ENCODE results near the gene AGBL1.

AGBL1 gene

DNA sequence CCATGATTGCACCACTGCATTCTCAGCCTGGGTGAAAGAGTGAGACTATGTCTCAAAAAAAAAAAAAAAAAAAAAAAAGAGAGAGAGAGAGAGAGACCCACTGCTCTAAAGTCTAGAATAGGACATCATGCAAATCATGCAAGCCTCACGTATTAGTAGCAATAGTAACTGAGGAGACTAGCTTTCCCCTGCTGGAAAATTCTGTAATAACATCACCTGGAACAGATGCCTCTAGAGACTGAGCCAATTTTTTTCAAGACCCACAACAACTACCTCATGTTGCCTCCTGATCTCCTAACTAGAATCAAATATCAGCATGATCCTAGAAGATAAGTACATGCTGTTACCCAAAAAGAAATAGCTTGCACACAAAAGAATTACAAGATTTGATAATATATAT is 461.9 kb downstream of the AGBL1 start:
- DNase-seq, result no peak

DNA sequence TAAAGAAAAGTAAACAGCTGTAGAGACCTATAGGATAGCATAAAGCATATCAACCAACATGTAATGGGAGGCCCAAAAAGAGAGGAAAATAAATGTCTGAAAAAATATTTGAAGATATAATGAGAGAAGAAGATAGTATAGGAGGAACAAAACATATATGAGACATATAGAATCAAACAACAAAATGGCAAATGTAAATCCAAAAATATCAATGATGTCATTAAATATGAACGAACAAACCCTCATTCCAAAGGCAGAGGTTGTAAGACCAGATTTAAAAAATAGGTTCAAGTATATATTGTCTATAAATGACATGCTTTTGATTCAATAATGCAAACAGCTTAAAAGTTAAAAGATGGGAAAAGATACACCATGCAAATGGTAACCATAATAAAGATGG is 470.4 kb downstream of the AGBL1 start:
- no peak for DNase-seq

DNA sequence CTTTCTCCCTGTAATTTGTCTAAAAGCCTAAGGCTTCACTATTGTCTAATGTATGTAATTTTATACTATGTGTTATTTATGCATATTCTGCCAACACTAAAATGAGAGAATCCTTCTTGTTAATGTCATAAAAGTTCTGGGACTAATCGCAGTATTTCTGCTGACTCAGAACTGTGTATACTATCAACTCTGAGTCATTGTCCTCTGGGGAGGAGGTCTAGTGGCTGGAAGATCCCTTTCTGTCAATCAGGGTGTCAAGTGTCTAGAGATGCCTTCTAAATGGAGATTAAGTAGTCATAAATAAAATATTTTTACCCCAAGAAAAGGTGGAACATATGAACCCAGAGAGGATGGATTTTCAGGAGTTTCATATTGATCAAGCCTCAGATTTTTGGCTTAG is 473.4 kb downstream of the AGBL1 start:
- DNase-seq, result no peak

DNA sequence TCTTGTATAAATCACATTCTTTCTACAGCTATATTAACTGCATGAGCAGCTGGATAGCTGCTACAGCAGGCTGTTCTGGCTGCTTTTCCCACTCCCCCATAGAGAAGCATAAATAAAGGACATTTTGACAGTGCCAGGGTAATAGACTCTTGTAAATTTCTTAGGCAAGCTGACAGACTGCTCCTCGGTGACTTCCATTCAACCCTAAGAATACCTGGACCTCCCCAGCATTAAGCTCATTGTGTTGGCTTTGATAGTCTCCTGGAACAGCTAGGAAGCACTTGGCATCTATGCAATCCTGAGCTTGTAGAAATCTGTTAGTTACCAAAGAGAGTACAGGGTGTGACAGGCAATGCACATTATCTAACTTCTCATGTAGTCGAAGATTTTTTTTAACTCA is 475.4 kb downstream of the AGBL1 start:
- DNase-seq, result no peak

DNA sequence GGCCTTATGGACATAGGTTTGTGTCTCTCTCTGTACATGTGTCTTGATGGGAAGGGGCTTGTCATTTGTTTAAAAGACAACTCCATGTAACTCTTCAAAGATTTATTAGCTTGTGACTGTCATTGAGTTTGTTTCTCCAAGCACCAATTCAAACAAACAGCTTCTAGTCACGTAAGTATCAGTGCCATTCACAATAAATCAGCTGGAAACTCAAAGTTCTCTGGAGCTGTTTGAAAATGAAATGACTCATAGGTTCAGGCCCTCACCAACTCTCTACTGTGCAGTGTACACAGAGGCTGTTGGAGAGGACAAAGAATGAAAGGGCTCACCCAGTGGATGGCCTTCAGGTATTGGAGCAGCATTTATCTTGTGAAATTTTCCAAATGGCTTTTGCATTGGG is 476.3 kb downstream of the AGBL1 start:
- DNase-seq, result no peak

GRCh38 chr15:86556396-86557017 is 476.8 kb downstream of the AGBL1 start:
- no peak for DNase-seq

- no peak for DNase-seq
These were observed 477.4 kb downstream of the AGBL1 start for GRCh38 chr15:86557018-86557550.

DNA sequence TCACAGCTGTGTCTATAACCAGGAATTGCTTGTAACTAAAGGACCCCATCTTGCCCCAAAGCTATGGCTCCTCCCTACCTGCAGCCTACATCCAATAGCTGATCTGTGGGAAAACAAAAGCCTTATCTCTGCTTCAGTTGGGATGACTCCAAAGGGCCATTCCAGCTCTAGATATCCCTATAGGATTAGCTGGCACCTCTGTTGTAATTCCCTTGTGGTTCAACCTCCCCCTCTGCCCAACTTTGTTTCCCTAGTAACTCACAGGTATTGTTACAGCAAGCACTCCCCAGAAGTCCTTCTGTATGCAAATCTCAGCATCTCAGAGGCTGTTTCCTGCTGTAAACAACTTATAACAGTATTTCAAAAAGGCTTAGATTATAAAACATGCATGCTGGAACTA is 478.6 kb downstream of the AGBL1 start:
- no peak for DNase-seq

DNA sequence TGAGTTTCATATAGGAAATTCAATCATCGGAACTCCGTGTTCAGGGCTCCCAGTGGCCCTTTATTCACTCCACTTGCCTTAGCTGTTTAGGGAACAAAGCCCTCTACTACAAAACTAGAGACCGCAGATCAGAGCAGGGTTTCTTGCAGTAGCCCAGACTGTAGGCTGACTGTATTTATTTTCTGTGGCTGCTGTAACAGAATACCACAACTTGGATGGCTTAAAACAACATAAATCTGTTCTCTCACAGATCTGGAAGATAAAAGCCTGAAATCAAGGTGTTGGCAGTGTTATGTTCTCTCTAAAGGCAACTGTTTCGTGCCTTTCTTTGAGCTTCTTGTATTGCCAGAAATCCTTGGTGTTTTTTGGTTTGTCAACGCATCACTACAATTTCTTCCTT is 479.0 kb downstream of the AGBL1 start:
- no peak for DNase-seq

DNA sequence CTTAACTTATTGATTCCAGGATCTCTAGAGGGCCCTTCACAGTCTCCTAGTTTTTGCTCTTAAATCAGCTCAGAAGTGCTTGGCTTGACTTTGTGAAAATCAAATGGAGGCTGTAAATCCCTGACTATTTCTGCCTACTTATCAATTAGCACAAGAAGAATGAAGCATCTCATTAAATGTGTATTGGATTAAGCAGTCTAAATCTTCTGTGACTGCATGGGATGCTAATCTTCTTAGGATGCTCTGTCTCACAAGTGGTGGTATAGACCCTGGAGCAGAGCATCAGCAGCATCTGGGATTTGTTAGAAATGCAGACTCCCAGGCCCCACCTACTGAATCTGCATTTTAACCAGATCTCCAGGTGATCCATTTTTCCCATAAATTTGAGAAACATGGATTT is 488.7 kb downstream of the AGBL1 start:
- DNase-seq, result no peak

DNA sequence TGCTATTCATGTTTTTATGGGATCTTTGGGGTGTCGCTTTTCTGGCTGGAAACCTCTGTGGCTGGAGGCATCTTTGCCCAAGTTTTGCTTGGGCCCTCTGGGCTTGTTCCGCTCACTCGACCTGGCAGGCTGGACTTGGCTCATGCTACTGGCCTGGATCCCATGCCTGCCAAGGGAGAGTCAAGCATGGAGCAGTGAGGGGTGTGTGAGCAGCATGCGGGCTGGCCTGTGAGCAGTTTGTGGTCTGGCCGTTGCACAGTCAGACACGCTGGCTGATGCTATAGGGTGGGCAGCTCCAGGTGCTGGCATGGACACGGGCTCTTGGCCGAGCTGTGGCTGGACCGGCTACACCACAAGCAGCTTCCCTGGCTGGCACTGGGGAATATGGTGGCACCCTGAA is 491.1 kb downstream of the AGBL1 start:
- no peak for DNase-seq

DNA sequence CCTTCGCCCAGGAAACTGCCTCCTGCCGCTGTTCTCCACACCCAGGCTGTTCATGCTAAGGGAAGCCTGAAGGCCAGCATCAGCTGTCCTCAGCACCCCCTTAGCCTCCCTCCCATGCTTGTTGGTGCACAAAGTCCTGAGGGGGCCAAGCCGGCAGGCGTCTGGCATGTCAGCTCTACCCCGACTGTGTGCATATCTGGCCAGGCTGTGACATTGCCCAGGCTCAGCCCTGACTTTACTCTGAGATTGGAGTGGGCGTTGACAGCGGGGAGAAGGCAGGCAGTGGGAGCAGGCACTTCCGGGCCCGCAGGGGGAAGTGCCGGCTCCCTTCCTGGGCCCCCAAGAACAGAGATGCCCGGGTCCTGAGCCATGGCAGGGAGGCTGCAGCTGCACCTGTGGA is 492.2 kb downstream of the AGBL1 start:
- DNase-seq, result no peak

GRCh38 chr15:86572368-86572841 is 492.7 kb downstream of the AGBL1 start:
- DNase-seq, result no peak

- DNase-seq, result no peak
These were observed 493.8 kb downstream of the AGBL1 start for GRCh38 chr15:86573476-86573875.

GRCh38 chr15:86588413-86588812 is 508.7 kb downstream of the AGBL1 start:
- no peak for DNase-seq

DNA sequence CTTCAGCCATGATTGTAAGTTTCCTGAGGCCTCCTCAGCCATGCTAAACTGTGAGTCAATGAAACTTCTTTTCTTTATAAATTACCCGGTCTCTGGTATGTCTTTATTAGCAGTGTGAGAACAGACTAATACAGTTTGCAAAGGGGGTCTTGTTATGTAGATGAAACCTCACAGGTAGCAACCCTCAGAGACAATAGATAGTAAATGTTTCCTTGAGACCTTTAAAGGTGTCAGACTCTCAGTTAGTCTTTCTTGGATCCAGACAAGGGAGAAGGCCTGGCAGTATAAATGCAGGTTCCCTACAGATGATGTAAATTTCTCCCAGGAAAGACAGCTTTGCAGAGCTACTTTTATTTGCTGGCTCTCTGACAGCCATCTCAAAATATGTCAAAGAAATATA is 510.8 kb downstream of the AGBL1 start:
- no peak for DNase-seq

DNA sequence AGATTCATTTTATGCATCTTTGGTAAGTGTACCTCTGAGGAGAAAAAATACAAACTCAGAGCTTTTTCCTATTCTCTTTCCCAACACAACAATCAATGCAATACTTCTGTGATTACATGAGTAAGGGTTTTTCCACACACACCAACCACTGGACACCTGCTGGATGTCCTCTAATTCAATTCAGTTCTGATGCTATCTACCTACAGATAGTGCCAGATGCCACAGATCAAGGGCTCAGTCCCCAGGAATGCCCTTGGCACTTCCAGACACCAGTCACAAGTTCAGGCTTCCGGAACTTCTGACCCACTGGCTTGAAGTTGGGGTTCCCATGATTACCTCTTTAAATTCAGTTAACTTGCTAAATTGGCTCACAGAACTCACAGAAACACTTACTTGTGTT is 511.5 kb downstream of the AGBL1 start:
- no peak for DNase-seq

DNA sequence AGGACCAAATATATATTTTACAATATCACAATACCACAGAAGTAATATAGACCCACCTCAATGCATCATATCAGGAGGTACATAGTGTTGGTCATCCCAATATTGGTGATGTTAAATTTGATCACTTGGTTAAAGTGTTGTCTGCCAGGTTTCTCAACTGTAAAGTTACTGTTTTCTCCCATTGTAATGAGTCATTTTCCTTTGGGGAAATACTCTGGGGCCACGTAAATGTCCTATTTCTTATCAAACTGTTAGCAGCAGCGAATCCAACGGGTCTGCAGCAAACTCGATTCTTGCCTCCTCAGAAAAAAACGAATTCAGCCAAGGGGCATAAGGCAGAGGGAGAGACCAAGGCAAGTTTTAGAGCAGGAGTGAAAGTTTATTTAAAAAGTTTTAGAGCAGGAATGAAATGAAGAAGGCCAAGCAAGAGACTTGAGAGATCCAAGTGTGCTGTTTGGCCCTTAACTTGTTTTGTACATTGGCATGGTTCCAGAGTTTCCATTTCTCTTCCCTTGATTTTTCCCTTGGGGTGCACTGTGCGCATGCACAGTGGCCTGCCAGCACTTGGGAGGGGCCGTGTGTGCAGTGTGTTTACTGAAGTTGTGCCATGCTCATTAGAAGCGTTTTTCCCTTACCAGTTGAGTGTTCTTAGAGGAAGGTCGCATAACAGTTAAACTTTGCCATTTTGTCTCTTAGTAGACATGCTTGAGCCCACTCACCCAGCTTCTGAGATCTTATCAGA is 512.5 kb downstream of the AGBL1 start:
- no peak for DNase-seq

DNA sequence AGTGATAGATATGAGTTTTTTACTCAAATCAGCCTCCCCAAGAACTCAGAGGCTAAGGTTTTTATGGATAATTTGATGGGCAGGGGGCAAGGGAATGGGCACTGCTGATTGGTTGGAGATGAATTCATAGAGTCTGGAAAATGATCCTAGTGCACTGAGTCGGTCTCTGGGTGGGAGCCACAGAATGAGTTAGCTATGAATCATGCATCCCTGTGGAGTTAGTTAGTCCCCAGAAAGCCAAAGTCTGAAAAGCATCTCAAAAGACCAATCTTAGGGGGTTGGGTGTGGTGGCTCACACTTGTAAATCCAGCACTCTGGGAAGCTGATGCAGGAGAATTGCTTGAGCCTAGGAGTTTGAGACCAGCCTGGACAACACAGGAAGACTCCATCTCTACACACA is 516.1 kb downstream of the AGBL1 start:
- DNase-seq, result no peak

DNA sequence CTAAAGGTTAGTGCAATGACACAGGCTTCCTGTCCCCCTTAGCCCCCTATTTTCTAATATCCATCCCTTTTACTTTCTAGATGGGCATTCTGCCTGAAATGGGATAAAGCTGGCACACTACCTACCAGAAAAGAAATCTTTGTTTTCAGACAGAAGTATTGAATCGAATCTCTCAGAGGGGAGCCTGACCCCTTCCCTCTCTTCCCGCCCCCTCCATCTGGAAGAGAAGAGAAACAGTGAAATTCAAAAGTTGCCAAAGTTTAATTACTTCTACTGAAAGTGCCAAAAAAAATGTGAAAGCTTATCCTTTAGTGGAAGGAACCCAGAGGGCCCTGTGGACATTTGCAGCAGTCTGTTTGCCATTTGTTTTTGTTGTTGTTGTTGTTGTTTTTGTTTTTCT is 523.8 kb downstream of the AGBL1 start:
- DNase-seq, result no peak

- DNase-seq, result no peak
These were observed 529.0 kb downstream of the AGBL1 start for GRCh38 chr15:86608461-86609205.

- no peak for DNase-seq
These were observed 529.6 kb downstream of the AGBL1 start for GRCh38 chr15:86609275-86609674.

DNA sequence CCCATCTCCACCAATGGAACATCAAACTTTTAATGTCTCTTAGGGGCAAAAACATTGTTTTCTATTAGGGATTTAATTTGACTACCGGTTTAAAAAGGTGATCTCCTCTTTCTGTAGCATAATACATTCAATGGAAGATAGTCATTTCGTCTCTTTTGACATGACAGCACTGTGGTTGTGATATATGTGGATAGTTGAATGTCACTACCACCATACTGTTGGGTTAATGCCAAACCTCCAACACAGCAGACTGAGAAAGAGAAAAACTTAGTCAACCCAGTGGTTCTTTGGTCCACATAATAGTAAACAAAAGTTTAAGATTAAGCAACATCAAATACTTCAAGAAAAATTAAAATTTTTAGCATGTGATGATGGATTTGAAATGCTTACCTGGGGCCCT is 530.4 kb downstream of the AGBL1 start:
- no peak for DNase-seq
